Suprapubic skin (tissue), 4 donors: ENCODE results near the gene TIMP1.

Source experiments
- CTCF ChIP-seq, 2 donors: fragments of 200-600 bp in 1 of 2; fragments of 450-650 bp in 1 of 2; sonication (generic) in 1 of 2; IDR thresholded peaks; one replicate each; pipeline ENCODE4 v1.5.1; 2016 to 2019; ENCODE audit warnings: antibody characterized with exemption in 2 of 2, mild to moderate bottlenecking in 1 of 2, moderate library complexity in 1 of 2
- POLR2A ChIP-seq, 2 donors: fragments of 450-650 bp; IDR thresholded peaks; one replicate each; pipeline ENCODE4 v1.6.1; 2017; ENCODE audit warnings: antibody characterized with exemption in 2 of 2, mild to moderate bottlenecking in 2 of 2, moderate library complexity in 2 of 2
- POLR2AphosphoS5 ChIP-seq, 3 donors: sonication (generic); formaldehyde crosslinking; IDR thresholded peaks; one replicate each; pipeline ENCODE4 v1.6.1; 2017; ENCODE audit warnings: antibody characterized with exemption in 3 of 3

GRCh38 chrX:47578692-47579091 lies 3.5 kb upstream of the TIMP1 start:
- TF ChIP-seq CTCF (IDR thresholded peaks at IDR 0.05) (no peak), POLR2A (IDR thresholded peaks at IDR 0.05) (no peak), POLR2AphosphoS5 (IDR thresholded peaks at IDR 0.05) (no peak)
